ENCODE measurements around the gene KLHL13.

The KLHL13 gene

DNA sequence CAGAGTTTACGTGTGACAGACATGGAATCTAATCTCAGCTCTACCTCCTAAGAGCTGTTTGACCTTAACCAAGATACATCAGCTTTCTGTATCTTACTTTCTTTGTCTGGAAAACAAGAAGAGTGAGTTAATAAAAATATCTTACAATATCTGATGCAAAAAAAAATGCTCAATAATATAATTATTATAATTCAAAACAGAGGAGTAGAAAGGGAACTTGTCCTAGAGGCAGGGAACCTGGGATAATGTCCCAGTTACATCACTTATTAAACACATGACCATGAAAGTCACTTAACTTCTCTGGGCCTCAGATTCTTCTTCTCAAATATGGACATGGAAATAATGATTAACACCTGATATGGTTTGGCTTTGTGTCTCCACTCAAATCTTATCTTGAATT, 256.1 kb downstream of the KLHL13 start:
- no peak for DNase-seq (ENCODE audit: low spot score)

DNA sequence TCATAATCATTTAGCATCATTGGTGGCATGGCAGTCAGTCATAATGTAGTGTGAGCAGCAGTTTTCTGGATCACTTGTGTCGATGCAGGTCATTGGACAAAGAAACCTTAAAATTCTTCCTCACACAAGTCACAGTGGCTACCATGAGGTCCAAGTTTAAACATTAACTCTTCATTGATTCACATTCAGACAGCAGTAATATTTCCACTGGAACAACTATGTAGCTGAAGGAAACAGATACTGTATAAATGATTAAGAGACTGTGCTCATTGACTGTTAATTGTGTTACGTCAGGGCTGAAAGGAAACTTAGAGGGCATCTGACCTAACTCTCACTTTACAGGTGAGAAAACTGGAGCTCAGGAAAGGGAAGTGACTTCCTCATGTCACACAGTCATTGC, 261.8 kb downstream of the KLHL13 start:
- DNase-seq (ENCODE audit: low spot score): no peak

DNA sequence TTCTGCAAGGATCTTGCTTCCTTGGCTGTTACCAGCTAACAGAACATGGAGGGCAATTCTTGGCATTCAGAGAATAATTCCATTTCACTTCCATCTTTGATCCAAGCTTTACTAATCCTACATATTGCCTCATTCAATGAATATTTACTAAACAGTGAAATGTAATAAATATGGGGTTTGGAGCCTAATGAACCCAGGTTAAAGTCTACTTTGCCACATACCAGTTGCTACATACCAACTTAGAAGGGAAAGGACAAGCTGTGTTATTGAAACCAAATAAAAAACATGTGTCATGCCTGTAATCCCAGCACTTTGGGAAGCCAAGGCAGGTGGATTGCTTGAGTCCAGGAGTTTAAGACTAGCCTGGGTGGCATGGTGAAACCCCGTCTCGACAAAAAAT, 265.6 kb downstream of the KLHL13 start:
- DNase-seq (ENCODE audit: low spot score): no peak

All from RKO (cell line).